IMR-90 (cell line): ENCODE results near the gene COQ8A. TPM values are rescaled to one million over a fixed set of nuclear protein-coding genes. Genes with fewer than 3 reads are reported as not detected.

Experiments
- ATAC-seq: fragments of 200-7000 bp; cut with Tn5 transposase; 2 replicates; pipeline ENCODE4 v1.9.1; 2020; ENCODE audit warnings: low read depth, mild to moderate bottlenecking, moderate library complexity
- BruUV-seq: library from RNA; stranded (reverse); fragments of 400-500 nt; replicated peaks from 2 replicates; lab custom pipeline; 2021; lab: Mats Ljungman, UMichigan
- CTCF ChIA-PET: fragments of 300-600 bp; formaldehyde crosslinking; extraction: SDS; loops from one replicate; lab custom pipeline; 2021; ENCODE audit warnings: antibody characterized with exemption; lab: Yijun Ruan, JAX
- POLR2A ChIA-PET: fragments of 300-600 bp; sonication (Branson Sonifier 250); formaldehyde crosslinking; loops from one replicate; lab custom pipeline; 2022; ENCODE audit warnings: antibody characterized with exemption; ENCODE audit not compliant: unreplicated experiment; lab: Charles Lee
- DNase-seq: peaks from one replicate; pipeline ENCODE4 v3.0.0; 2013
- H2AFZ ChIP-seq: replicated peaks from 2 replicates; pipeline ENCODE3; 2013; ENCODE audit warnings: low read length, mild to moderate bottlenecking; ENCODE audit not compliant: poor library complexity
- H2AK5ac ChIP-seq: 2 replicates; pipeline ENCODE4 v1.6.1; 2013; ENCODE audit warnings: low read depth, low read length, inconsistent platforms
- H2AK9ac ChIP-seq: replicated peaks from 2 replicates; pipeline ENCODE3; 2013; ENCODE audit warnings: mild to moderate bottlenecking, low read depth, low read length, moderate library complexity; ENCODE audit not compliant: poor library complexity
- H2BK120ac ChIP-seq: 2 replicates; pipeline ENCODE4 v1.6.1; 2013; ENCODE audit warnings: low read depth, low read length, inconsistent platforms
- H2BK15ac ChIP-seq: 3 replicates; pipeline ENCODE4 v1.6.1; 2013; ENCODE audit warnings: low read depth, low read length, inconsistent platforms
- H2BK20ac ChIP-seq: 2 replicates; pipeline ENCODE4 v1.6.1; 2013; ENCODE audit warnings: low read depth, mild to moderate bottlenecking, inconsistent platforms, low read length, moderate library complexity
- H2BK5ac ChIP-seq: 2 replicates; pipeline ENCODE4 v1.6.1; 2013; ENCODE audit warnings: mild to moderate bottlenecking, low read depth, low read length, inconsistent platforms; ENCODE audit not compliant: poor library complexity, severe bottlenecking
- H3K14ac ChIP-seq: replicated peaks from 2 replicates; pipeline ENCODE4 v1.6.1; 2013; ENCODE audit warnings: low read depth, low read length, inconsistent platforms
- H3K18ac ChIP-seq: 2 replicates; pipeline ENCODE4 v1.6.1; 2013; ENCODE audit warnings: low read depth, low read length, control low read depth
- H3K23ac ChIP-seq: 2 replicates; pipeline ENCODE4 v1.6.1; 2013; ENCODE audit warnings: low read depth, low read length, inconsistent platforms
- H3K27ac ChIP-seq: 2 replicates; pipeline ENCODE4 v1.5.1; 2013; ENCODE audit warnings: mild to moderate bottlenecking, control low read depth, low read length; ENCODE audit not compliant: insufficient read depth
- H3K27me3 ChIP-seq: 2 replicates; pipeline ENCODE4 v1.6.1; 2013; ENCODE audit warnings: low read length; ENCODE audit not compliant: control insufficient read depth, insufficient read depth
- H3K36me3 ChIP-seq: 2 replicates; pipeline ENCODE4 v1.6.1; 2013; ENCODE audit warnings: low read length, mixed read lengths; ENCODE audit not compliant: control insufficient read depth, insufficient read depth
- H3K4ac ChIP-seq: 2 replicates; pipeline ENCODE4 v1.6.1; 2013; ENCODE audit warnings: low read depth, low read length, inconsistent platforms
- H3K4me1 ChIP-seq: 2 replicates; pipeline ENCODE4 v1.6.1; 2013; ENCODE audit warnings: low read length, mixed read lengths; ENCODE audit not compliant: control insufficient read depth, insufficient read depth
- H3K4me2 ChIP-seq: 2 replicates; pipeline ENCODE4 v1.6.1; 2013; ENCODE audit warnings: low read depth, mild to moderate bottlenecking, control low read depth, low read length, moderate library complexity
- H3K4me3 ChIP-seq: 2 replicates; pipeline ENCODE4 v1.5.1; 2013; ENCODE audit warnings: low read depth, mild to moderate bottlenecking, control low read depth, low read length, moderate library complexity; ENCODE audit not compliant: insufficient read depth
- H3K56ac ChIP-seq: 2 replicates; pipeline ENCODE4 v1.6.1; 2013; ENCODE audit warnings: low read length, inconsistent platforms; ENCODE audit not compliant: insufficient read depth; ENCODE audit errors: extremely low read depth
- H3K79me1 ChIP-seq, 2 experiments: 2 replicates each; pipeline ENCODE4 v1.6.1; 2013; ENCODE audit warnings: low read length in 2 of 2, inconsistent platforms in 1 of 2, low read depth in 1 of 2
- H3K9ac ChIP-seq: 2 replicates; pipeline ENCODE4 v1.6.1; 2013; ENCODE audit warnings: low read depth, low read length, control low read depth
- H3K9me1 ChIP-seq: 2 replicates; pipeline ENCODE4 v1.6.1; 2013; ENCODE audit warnings: low read length, inconsistent platforms; ENCODE audit not compliant: insufficient read depth
- H3K9me3 ChIP-seq: 2 replicates; pipeline ENCODE4 v1.6.1; 2013; ENCODE audit warnings: low read length; ENCODE audit not compliant: control insufficient read depth, insufficient read depth
- H4K20me1 ChIP-seq: 2 replicates; pipeline ENCODE4 v1.6.1; 2013; ENCODE audit warnings: low read length, inconsistent platforms; ENCODE audit not compliant: insufficient read depth
- H4K5ac ChIP-seq: 2 replicates; pipeline ENCODE4 v1.6.1; 2013; ENCODE audit warnings: mild to moderate bottlenecking, low read depth, low read length, control low read depth
- H4K8ac ChIP-seq, 2 experiments: 2 replicates each; pipeline ENCODE4 v1.6.1; 2013; ENCODE audit warnings: low read depth in 2 of 2, low read length in 2 of 2, control low read depth in 1 of 2, inconsistent platforms in 1 of 2
- H4K91ac ChIP-seq: 2 replicates; pipeline ENCODE4 v1.6.1; 2013; ENCODE audit warnings: low read depth, low read length, inconsistent platforms; ENCODE audit not compliant: insufficient read depth
- MAFK ChIP-seq: IDR thresholded peaks from 2 replicates; pipeline ENCODE4 v1.6.1; 2012; ENCODE audit warnings: low read depth, low read length, improper control_type of control experiment
- MAZ ChIP-seq: IDR thresholded peaks from 2 replicates; pipeline ENCODE4 v1.6.1; 2012; ENCODE audit warnings: low read depth, mild to moderate bottlenecking, low read length, improper control_type of control experiment, moderate library complexity, borderline replicate concordance
- RAD21 ChIP-seq: IDR thresholded peaks from 2 replicates; pipeline ENCODE4 v1.6.1; 2012; ENCODE audit warnings: low read length, improper control_type of control experiment
- SMC3 ChIP-seq: fragments of 150-350 bp; IDR thresholded peaks from 2 replicates; pipeline ENCODE4 v1.6.1; 2016; ENCODE audit warnings: low read depth, mild to moderate bottlenecking, antibody characterized with exemption, low read length, moderate library complexity
- WGBS, 2 experiments: methylation state at CpG; one replicate each; pipeline versions ENCODE4 v1.1.5 to v1.1.7; 2013; ENCODE audit warnings: missing lambda C conversion rate in 2 of 2; ENCODE audit not compliant: insufficient read length in 1 of 2; ENCODE audit errors: extremely low coverage in 2 of 2; 5-methylcytosine and 5-hydroxymethylcytosine counted together
- dilution Hi-C: fragments of 300-500 bp; cut with HindIII; formaldehyde crosslinking; loops from one replicate; pipeline ENCODE4 v1.14.3; 2018; ENCODE audit warnings: low sequenced_read_pairs; ENCODE audit not compliant: unreplicated experiment
- in situ Hi-C: fragments of 300-500 bp; cut with MboI; formaldehyde crosslinking; loops from 3 replicates; pipeline ENCODE4 v1.14.3; 2019; ENCODE audit warnings: low sequenced_read_pairs, inconsistent platforms, mixed read lengths
- intact Hi-C: fragments of 100-400 bp; cut with micrococcal nuclease; formaldehyde crosslinking; loops from 2 replicates; pipeline ENCODE4 v1.10.0; 2022
- polyA plus RNA-seq, 3 experiments: library from polyadenylated mRNA; depleted of rRNA; stranded (reverse); fragments of >200 nt; gene quantifications; 2 replicates each; pipeline ENCODE4 v1.2.3, GENCODE V29; 2012; ENCODE audit warnings: low replicate concordance in 1 of 3
- total RNA-seq: library from RNA; depleted of rRNA; stranded (reverse); fragments of >200 nt; gene quantifications from 2 replicates; pipeline ENCODE4 v1.2.3, GENCODE V29; 2012

The COQ8A gene
- total and polyA plus RNA-seq, 2 of the 4 experiments (the other 2 are of a cell fraction) = 3.8 to 6.1 TPM

DNA sequence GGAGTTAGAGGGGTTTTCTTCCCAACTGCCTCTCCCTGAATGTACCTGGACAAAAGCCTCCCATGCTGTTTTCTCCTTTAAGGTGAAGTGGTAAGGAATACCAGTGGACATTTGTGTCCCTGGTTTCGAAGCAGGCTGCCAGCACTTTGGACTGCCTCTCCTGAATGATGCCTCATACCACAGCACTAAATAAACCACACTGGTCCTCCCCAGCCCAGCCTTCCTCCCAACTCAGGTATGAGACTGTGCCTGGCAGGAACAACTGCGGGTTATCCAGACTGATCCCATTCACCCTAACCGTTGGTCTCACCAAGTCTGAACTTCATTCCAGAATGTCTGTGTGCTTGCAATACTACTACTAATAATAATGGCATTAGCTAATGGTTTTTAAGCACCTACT lies 9.3 kb downstream of the COQ8A start:
- intact Hi-C loops = no loop called here
- Histone ChIP-seq H2AK9ac (no peak overlapping the region), H2AK5ac (no peak overlapping the region), H4K8ac (no peak overlapping the region), H3K9ac (no peak overlapping the region), H3K23ac (no peak overlapping the region), H3K56ac (no peak overlapping the region), H3K9me1 (no peaks in the 10 kb centered on the region; the same call in 1 of the 2 replicates), H3K36me3 (no peaks in the 10 kb centered on the region), H3K14ac (no peak overlapping the region), H4K5ac (no peak overlapping the region), H4K91ac (no peak overlapping the region), H3K4ac (no peak overlapping the region), H2BK20ac (no peak overlapping the region), H2AFZ (no peak overlapping the region), H3K4me1 (peaks cover 6% of the 10 kb centered on the region; the same call in 1 of the 2 replicates), H2BK15ac (no peak overlapping the region), H3K4me3 (no peak overlapping the region), H3K27ac (no peak overlapping the region), H3K27me3 (no peaks in the 10 kb centered on the region), H3K4me2 (no peak overlapping the region), H4K20me1 (0 out of 2 replicates have a peak, but pooled peaks cover 3% of the 10 kb centered on the region), H3K79me1 (no peaks in the 10 kb centered on the region), H2BK120ac (no peak overlapping the region), H3K9me3 (no peaks in the 10 kb centered on the region), H3K18ac (no peak overlapping the region), H2BK5ac (no peak overlapping the region)
- ChIA-PET CTCF (no interaction called here), POLR2A (no interaction called here)
- dilution Hi-C loops = no loop called here
- no TSS peak for BruUV-seq
- in situ Hi-C loops = no loop called here
- ATAC-seq = no peak
- DNase-seq = no peak
- TF ChIP-seq SMC3 (no peak), MAFK (no peak), RAD21 (no peak), MAZ (no peak)
- WGBS, 2 experiments = 100% methylated on average over 1 of the region's 3 CpGs; no CpG with 5 or more reads in 1 of the 2 experiments
